Coronary artery (tissue), 2 donors: ENCODE measurements around the gene AK8.

Experiments used
- DNase-seq: peaks from one replicate; pipeline ENCODE4 v3.0.0-alpha.2; 2017; ENCODE audit warnings: low spot score
- H3K27ac ChIP-seq, 2 donors: fragments of 200-600 bp; sonication (generic); one replicate each; pipeline ENCODE4 v1.5.1; 2016 to 2019
- H3K4me3 ChIP-seq: fragments of 200-600 bp; sonication (generic); 2 replicates; pipeline ENCODE4 v1.5.1; 2016; ENCODE audit warnings: mild to moderate bottlenecking, moderate library complexity
- TF ChIP-seq, protein P1 (sequence below): fragments of 200-600 bp; sonication (generic); IDR thresholded peaks from one replicate; pipeline ENCODE4 v1.5.1; 2019; ENCODE audit warnings: antibody characterized with exemption

The AK8 gene

DNA sequence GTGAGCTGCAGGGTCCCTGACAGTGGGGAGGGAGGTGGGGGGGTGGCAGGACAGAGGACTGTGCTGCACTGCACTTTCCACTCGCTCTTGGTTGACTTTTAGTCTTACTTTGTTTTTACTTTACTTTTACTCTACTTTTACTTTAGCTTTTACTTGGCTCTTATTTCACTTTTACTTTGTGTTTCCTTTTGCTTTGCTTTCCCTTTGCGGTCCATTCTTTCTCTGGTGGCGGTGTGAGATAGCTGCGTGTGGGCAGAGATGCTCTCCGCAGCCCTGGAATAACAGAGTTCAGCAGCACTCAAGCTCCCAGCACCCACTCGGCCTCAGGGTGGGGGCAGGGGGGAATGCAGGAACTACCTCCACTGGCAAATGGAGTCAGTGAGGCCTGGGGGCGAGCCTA lies 4.7 kb downstream of the AK8 start:
- Histone ChIP-seq H3K27ac (no peak overlapping the region), H3K4me3 (no peak overlapping the region)
- no peak for DNase-seq
- TF ChIP-seq, protein P1, sequence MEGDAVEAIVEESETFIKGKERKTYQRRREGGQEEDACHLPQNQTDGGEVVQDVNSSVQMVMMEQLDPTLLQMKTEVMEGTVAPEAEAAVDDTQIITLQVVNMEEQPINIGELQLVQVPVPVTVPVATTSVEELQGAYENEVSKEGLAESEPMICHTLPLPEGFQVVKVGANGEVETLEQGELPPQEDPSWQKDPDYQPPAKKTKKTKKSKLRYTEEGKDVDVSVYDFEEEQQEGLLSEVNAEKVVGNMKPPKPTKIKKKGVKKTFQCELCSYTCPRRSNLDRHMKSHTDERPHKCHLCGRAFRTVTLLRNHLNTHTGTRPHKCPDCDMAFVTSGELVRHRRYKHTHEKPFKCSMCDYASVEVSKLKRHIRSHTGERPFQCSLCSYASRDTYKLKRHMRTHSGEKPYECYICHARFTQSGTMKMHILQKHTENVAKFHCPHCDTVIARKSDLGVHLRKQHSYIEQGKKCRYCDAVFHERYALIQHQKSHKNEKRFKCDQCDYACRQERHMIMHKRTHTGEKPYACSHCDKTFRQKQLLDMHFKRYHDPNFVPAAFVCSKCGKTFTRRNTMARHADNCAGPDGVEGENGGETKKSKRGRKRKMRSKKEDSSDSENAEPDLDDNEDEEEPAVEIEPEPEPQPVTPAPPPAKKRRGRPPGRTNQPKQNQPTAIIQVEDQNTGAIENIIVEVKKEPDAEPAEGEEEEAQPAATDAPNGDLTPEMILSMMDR: no peak

DNA sequence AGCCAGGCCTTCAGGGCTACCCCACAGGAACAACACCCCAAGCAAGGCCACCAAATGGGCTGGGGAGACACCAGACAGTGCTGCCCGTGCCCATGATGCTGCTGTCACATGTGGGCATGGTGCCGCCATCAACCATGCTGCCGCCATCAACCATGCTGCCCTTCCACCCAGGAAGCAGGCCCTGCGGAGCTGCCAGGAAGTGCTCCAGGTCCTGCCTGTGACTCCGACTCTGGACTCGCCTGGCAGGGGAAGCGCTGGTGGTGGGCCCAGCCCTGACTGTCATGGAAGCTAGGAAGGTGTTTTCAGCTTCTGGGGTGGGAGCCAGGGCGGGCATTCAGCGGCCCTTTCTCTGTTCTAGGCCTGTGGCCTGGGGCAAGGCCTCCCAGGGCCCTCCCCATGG lies 8.8 kb downstream of the AK8 start:
- H3K27ac ChIP-seq: no peak overlapping the region
- no peak overlapping the region for H3K4me3 ChIP-seq
- no peak for DNase-seq
- TF ChIP-seq, protein P1: no peak

DNA sequence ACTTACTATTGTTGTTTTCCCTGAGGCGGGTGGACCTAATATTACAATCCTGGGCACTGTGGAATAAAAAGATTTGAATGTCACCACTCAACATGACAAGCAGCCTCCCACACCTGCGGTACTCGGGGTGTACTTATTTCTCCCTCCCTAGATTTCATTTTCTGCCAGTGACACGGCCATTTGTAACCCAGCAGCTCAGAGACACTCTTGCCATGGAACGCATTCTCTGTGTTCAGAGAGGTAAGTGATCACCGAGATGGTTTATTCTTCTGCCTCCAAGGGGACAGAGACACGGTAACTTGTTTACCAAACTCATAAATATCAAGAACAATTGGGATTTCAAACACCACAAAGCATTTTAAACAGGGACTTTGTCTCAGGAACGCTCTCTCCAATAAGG lies 11.2 kb downstream of the AK8 start:
- DNase-seq: no peak
- Histone ChIP-seq H3K27ac (no peak overlapping the region), H3K4me3 (no peak overlapping the region)
- TF ChIP-seq, protein P1: no peak

DNA sequence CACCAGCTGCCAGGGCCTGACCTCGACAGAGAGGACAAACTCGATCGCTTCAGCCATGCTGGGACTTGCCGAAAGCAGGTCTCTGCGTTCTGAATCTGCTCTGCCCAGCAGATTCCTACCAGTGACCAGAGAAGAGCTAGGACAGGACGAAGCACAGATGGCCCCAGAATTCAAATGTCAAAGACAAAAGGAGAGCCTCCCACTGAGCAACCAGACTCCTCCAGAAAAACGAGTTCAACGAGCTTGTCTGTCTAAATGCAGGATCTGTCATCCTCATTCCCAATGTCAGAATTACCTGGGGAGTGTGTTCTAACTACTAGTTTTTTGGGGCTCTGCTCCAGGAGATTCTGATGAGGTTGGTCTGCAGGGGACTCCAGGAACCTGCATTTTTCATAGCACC lies 13.4 kb downstream of the AK8 start:
- no peak for DNase-seq
- TF ChIP-seq, protein P1: no peak
- H3K4me3 ChIP-seq: no peak overlapping the region

DNA sequence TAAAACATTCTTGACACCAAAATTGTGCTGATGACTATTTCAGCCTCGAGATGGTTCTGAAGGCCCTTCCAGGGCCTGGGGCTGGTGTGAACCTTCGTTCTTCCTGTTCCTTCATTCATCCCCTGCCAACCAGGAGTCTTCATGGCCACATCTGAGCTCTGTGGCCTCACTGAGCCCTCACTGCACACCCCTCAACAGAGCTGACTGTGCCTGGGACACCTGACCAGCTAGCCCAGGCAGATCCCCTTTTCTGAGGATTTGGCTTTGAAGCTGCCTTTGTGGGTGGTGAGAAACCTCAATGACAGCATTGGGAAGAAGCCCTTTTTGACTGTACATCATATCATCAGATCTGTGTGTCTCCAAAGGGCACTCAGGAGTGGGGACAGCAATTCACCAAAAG lies 13.8 kb downstream of the AK8 start:
- Histone ChIP-seq H3K4me3 (no peak overlapping the region), H3K27ac (no peak overlapping the region)
- DNase-seq: no peak
- TF ChIP-seq, protein P1: no peak

More for the DNA sequence above, 13.4 kb downstream of the AK8 start:
- H3K27ac ChIP-seq: no peak overlapping the region

DNA sequence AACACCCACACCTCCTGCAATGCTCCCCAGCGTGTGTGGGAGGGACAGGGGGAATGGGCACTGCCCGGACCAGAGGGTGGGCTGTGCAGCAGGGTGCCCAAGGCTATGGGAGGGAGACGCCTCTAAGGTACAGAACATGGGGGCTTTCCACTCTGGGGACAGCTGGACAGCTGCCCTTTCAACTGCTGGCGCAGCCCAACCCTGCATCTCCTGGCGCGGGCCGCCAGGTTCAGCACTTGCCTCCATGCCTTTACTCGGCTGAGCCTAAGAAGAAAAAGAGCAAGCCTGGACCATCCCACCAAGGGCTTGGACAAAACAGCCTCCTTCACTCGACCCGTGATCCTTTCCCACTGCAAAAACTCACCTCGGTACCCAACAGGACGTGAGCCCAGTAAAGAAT lies 15.0 kb downstream of the AK8 start:
- Histone ChIP-seq H3K4me3 (no peak overlapping the region), H3K27ac (no peak overlapping the region)
- TF ChIP-seq, protein P1: no peak
- no peak for DNase-seq

DNA sequence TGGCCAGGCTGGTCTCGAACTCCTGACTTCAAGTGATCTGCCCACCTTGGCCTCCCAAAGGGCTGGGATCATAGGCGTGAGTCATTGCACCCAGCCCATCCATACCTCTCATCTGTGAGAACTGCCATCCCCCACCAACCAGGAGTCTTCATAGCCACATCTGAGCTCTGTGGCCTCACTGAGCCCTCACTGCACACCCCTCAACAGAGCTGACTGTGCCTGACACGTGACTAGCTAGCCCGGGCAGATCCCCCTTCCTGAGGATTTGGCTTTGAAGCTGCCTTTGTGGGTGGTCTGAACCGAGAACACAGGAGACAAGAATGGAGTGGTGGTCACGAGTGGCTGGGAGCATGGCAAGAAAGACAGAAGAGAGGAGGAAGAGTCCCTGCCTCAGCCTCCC lies 15.6 kb downstream of the AK8 start:
- no peak overlapping the region for H3K27ac ChIP-seq
- TF ChIP-seq, protein P1: no peak
- no peak overlapping the region for H3K4me3 ChIP-seq
- no peak for DNase-seq
